GM19467 (cell line): ENCODE measurements around the gene FIG4.
"Not testable (repeated sequence)": the region's sequence is repeated elsewhere in the genome, so short reads cannot be mapped to it uniquely, and the experiment has no call there.

ENCODE experiments used
- ATAC-seq: cut with Tn5 transposase; IDR thresholded peaks from one replicate; pipeline ENCODE4 v1.9.1; 2021; ENCODE audit warnings: mild to moderate bottlenecking, moderate library complexity; ENCODE audit not compliant: unreplicated experiment

FIG4 gene

GRCh38 chr6:109793021-109793420 lies 101.9 kb downstream of the FIG4 start:
- no peak for ATAC-seq

GRCh38 chr6:109793792-109794191 lies 102.7 kb downstream of the FIG4 start:
- ATAC-seq, result no peak

GRCh38 chr6:109794201-109794923 lies 103.3 kb downstream of the FIG4 start:
- no peak for ATAC-seq

DNA sequence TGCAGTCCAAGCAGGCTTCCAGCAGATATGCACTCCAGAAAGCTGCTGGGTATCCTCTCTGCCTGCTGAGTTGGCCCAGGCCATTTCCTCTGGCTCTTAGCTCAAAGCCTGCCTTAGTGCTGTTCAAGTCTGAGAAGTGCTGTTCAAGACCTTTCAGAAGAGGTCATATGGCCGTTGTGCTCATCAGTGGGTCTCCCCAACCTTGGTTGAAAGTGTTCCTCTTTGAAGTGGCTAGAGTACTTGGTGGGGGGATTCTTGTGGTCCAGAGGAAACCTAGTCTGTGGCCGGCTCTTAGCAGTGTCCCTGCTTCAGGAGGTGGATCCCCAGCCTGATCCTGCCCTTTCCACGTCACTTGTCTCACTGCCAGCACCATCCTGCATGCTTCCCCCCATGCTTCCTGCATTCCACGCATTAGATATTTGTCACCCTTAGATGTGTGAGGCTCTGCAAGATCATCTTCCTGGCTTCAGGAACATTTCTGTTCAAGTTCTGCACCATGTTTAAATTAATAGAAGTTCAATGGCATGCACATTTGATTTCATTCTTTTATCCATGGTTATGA lies 105.0 kb downstream of the FIG4 start:
- ATAC-seq, result no peak

DNA sequence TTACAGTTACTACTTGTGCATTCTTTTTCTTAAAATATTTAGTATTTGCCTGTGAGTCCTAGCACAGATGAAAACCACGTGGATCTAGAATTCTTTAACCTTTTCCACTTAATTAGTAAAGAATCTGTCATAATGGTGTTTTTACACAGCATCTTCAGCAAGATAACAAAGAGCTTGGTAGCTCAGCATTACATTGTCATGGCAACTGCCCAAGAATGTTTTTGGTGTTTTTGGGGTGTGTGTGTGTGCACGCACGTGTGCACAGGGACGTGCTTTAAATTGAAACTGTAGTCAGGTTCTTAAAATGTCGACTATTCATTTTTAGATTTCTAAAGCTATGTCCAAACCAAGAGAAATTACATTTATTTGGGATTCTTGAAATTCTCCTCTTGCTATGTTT lies 108.0 kb downstream of the FIG4 start:
- no peak for ATAC-seq

- ATAC-seq, result no peak
Measured at GRCh38 chr6:109799664-109800063, 108.6 kb downstream of the FIG4 start.

- ATAC-seq, result no peak
Measured at GRCh38 chr6:109800771-109801170, 109.7 kb downstream of the FIG4 start.

- ATAC-seq, result no peak
Measured at GRCh38 chr6:109801794-109802193, 110.7 kb downstream of the FIG4 start.

- ATAC-seq, result no peak
Measured at GRCh38 chr6:109804020-109804419, 112.9 kb downstream of the FIG4 start.

- ATAC-seq, result no peak
Measured at GRCh38 chr6:109807881-109808280, 116.8 kb downstream of the FIG4 start.

GRCh38 chr6:109808837-109809236 lies 117.7 kb downstream of the FIG4 start:
- no peak for ATAC-seq

DNA sequence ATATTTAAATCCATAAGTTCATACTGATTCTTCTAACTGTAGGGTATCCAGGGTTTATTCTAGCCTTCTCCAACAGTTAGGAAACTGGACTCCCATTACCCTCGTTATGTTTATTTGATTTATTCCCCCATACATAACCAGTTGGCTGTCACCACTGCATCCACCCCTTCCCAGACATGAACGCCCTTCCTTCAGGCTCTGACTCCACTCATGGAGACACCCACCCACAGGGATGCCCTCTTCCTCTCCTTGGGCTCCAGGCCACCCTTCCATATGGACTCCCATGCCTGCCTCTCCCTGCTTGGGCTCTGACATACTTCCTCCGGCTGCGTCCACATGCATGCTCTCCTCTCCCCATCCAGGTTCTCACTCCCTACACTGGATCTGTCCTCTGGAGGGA lies 124.0 kb downstream of the FIG4 start:
- no peak for ATAC-seq

GRCh38 chr6:109816452-109817374 lies 125.6 kb downstream of the FIG4 start:
- ATAC-seq, result no peak

DNA sequence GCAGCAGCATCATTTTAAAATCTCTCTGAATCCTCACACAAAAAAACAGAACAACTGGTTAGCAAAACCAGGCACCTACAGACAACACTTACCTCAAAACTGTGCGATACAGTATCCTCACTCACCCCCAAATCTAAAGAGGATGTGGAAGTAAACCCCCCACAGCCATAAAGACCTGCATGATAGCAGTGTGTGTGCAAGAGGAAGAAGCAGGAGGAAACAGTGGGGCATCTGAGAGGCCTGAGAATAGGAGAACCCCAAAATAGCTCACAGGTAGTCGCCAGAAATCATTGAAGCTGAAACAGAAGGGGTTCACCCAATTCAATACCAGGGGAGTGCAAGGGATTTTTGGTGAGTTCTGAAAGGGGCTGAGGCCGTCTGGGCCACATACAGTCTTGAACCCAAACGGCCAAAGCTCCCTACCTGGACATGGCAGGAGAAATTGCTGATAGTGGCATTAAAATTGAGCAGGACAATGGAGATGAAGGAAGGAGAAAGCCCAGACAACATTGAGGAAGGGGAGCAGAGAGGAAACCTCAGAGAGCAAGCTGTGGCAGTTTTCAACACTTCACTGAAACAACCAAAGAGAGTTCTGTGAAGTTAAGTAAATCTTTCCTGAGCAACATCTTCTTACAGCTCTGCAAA lies 129.7 kb downstream of the FIG4 start:
- ATAC-seq, result no peak

GRCh38 chr6:109821428-109821827 lies 130.3 kb downstream of the FIG4 start:
- no peak for ATAC-seq

GRCh38 chr6:109824105-109824504 lies 133.0 kb downstream of the FIG4 start:
- no peak for ATAC-seq

- no peak for ATAC-seq
Measured at GRCh38 chr6:109826551-109826950, 135.5 kb downstream of the FIG4 start.

GRCh38 chr6:109831352-109831751 lies 140.3 kb downstream of the FIG4 start:
- ATAC-seq, result not testable (repeated sequence)

- ATAC-seq, result no peak
Measured at GRCh38 chr6:109834131-109834530, 143.0 kb downstream of the FIG4 start.

DNA sequence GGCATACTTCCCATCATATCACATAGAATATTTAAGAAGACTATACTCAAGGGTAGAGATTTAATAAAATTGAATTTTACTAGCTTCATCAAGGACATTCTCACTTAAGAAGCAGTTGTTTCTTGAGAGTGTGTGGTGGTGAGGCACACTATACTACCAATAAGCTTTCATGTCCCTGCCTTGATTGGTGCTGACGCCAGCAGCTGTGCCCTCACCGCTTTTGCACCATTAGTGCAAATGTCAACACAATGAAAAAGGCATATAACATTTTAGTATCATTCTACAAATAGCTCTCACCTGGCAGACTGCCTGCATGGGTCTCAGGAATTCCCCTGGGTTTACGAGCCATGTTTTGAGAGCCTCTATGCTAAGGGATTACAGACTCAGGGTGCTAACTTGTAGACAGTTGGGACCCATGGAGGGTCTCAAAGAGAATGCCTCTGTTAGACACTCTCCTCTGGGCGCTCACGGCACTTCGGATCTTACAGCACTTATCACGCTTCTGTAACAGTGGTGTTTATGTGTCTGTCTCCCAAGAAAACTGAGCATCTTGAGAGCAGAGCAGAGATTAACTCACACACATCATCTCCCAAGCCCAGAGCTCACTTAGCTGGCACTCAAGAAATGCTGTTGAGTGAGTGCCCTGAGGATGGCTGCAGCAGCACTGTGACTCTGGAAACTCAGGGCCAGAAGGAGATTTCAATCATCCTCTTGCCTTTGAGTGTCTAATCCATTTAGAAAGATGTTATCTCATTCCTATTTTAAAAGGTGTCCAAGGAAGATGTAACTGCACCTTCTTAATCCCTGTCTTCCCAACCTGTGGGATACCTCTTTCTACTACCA lies 143.7 kb downstream of the FIG4 start:
- ATAC-seq, result no peak
